GM12878 (cell line): ENCODE data around the gene LRIG3. TPM values are rescaled to one million over a fixed set of nuclear protein-coding genes. Genes with fewer than 3 reads are reported as not detected.

Experiments used
- ATAC-seq: fragments of 200-7000 bp; cut with Tn5 transposase; 3 replicates; pipeline ENCODE4 v1.9.1; 2020; ENCODE audit warnings: mild to moderate bottlenecking, moderate library complexity
- BruUV-seq: library from RNA; stranded (reverse); fragments of 400-500 nt; replicated peaks from 2 replicates; lab custom pipeline; 2021; lab: Mats Ljungman, UMichigan
- CTCF ChIA-PET: fragments of 300-600 bp; sonication (Branson Sonifier 250); formaldehyde crosslinking; extraction: SDS; loops from one replicate; lab custom pipeline; 2021; ENCODE audit warnings: inconsistent platforms; lab: Yijun Ruan, JAX
- POLR2A ChIA-PET: fragments of 350-600 bp; formaldehyde crosslinking; extraction: SDS; loops from one replicate; lab custom pipeline; 2021; ENCODE audit warnings: inconsistent platforms; lab: Charles Lee
- RAD21 ChIA-PET: fragments of 300-600 bp; sonication (Branson Sonifier 250); formaldehyde crosslinking; loops from one replicate; lab custom pipeline; 2023; ENCODE audit warnings: antibody characterized with exemption; ENCODE audit not compliant: unreplicated experiment; lab: Charles Lee
- SMC1A ChIA-PET: fragments of 300-600 bp; sonication (Branson Sonifier 250); formaldehyde crosslinking; loops from one replicate; lab custom pipeline; 2023; ENCODE audit not compliant: unreplicated experiment, uncharacterized antibody; lab: Charles Lee
- DNase-seq: peaks from one replicate; pipeline ENCODE4 v3.0.0-alpha.2; 2011; ENCODE audit warnings: low read depth, low spot score
- FAIRE-seq: peaks from 3 replicates; lab custom pipeline; 2011; peaks lifted over from hg19 to GRCh38; lab: Jason Lieb, UNC
- H2AFZ ChIP-seq: 2 replicates; pipeline ENCODE4 v1.6.0; 2011; ENCODE audit warnings: low read depth, low read length, control low read depth; ENCODE audit not compliant: control insufficient read depth
- H3K27ac ChIP-seq: 2 replicates; pipeline ENCODE4 v1.5.1; 2011; ENCODE audit warnings: control low read depth; ENCODE audit not compliant: control insufficient read depth, insufficient read depth
- H3K27me3 ChIP-seq, 2 experiments: replicated peaks in 1 of 2; 2 replicates each; pipeline versions ENCODE4 v1.6.0 to v1.6.1; 2011; ENCODE audit warnings: low read length in 1 of 2; ENCODE audit not compliant: control insufficient read depth in 2 of 2, insufficient read depth in 2 of 2
- H3K36me3 ChIP-seq, 2 experiments: 2 replicates each; pipeline ENCODE4 v1.5.1; 2011; ENCODE audit warnings: low read length in 1 of 2; ENCODE audit not compliant: control insufficient read depth in 2 of 2, insufficient read depth in 2 of 2
- H3K4me1 ChIP-seq: 2 replicates; pipeline ENCODE4 v1.6.1; 2011; ENCODE audit warnings: mild to moderate bottlenecking, low read length, moderate library complexity, mixed read lengths; ENCODE audit not compliant: control insufficient read depth, insufficient read depth
- H3K4me2 ChIP-seq: 2 replicates; pipeline ENCODE4 v1.6.0; 2011; ENCODE audit warnings: control low read depth; ENCODE audit not compliant: control insufficient read depth, insufficient read depth
- H3K4me3 ChIP-seq: fragments of 200-600 bp; sonication (generic); 2 replicates; pipeline ENCODE4 v1.5.1; 2016
- H3K79me2 ChIP-seq: 2 replicates; pipeline ENCODE4 v1.6.0; 2011; ENCODE audit warnings: low read length; ENCODE audit not compliant: control insufficient read depth, insufficient read depth
- H3K9ac ChIP-seq: 2 replicates; pipeline ENCODE4 v1.8.0; 2011; ENCODE audit warnings: low read length, control low read depth, mixed read lengths; ENCODE audit not compliant: control insufficient read depth, insufficient read depth
- H3K9me3 ChIP-seq: replicated peaks from 3 replicates; pipeline ENCODE4 v1.5.1; 2011; ENCODE audit warnings: mild to moderate bottlenecking, low read length; ENCODE audit not compliant: control insufficient read depth, insufficient read depth
- H4K20me1 ChIP-seq: 2 replicates; pipeline ENCODE4 v1.6.0; 2011; ENCODE audit not compliant: control insufficient read depth, insufficient read depth
- EP300 ChIP-seq, 2 experiments: fragments of 150-350 bp in 1 of 2; IDR thresholded peaks; 2 replicates each; pipeline ENCODE4 v1.6.1; 2011 to 2012; ENCODE audit warnings: low read depth in 2 of 2, low read length in 2 of 2, borderline replicate concordance in 1 of 2, improper control_type of control experiment in 1 of 2, inconsistent platforms in 1 of 2; ENCODE audit not compliant: control insufficient read depth in 1 of 2
- ETV6 ChIP-seq, 2 experiments: fragments of 450-650 bp in 1 of 2; IDR thresholded peaks in 1 of 2; conservative IDR thresholded peaks in 1 of 2; 2 replicates each; pipeline ENCODE4 v1.6.1; 2014; ENCODE audit warnings: antibody characterized with exemption in 1 of 2, borderline replicate concordance in 1 of 2, low read depth in 1 of 2, mild to moderate bottlenecking in 1 of 2, moderate library complexity in 1 of 2
- KDM1A ChIP-seq: fragments of 200-600 bp; sonication (generic); IDR thresholded peaks from 2 replicates; pipeline ENCODE4 v1.6.1; 2016; ENCODE audit warnings: borderline replicate concordance
- NBN ChIP-seq: fragments of 450-650 bp; IDR thresholded peaks from 2 replicates; pipeline ENCODE4 v1.6.1; 2016
- NR2F1 ChIP-seq: fragments of 450-650 bp; conservative IDR thresholded peaks from 2 replicates; pipeline ENCODE4 v1.6.1; 2017; ENCODE audit warnings: mild to moderate bottlenecking
- RBBP5 ChIP-seq: fragments of 200-600 bp; sonication (generic); conservative IDR thresholded peaks from 2 replicates; pipeline ENCODE4 v1.6.1; 2016
- STAT3 ChIP-seq: IDR thresholded peaks from 2 replicates; pipeline ENCODE4 v1.6.1; 2011; ENCODE audit warnings: low read depth, low read length, improper control_type of control experiment
- SUPT20H ChIP-seq: IDR thresholded peaks from 2 replicates; pipeline ENCODE4 v1.6.1; 2011; ENCODE audit warnings: low read depth, mild to moderate bottlenecking, low read length, moderate library complexity, borderline replicate concordance; ENCODE audit not compliant: control insufficient read depth
- WGBS: methylation state at CpG from one replicate; pipeline ENCODE4 v1.1.6; 2016; ENCODE audit warnings: low lambda C conversion rate; ENCODE audit not compliant: insufficient replicate concordance, insufficient coverage; ENCODE audit errors: missing lambda C conversion rate; 5-methylcytosine and 5-hydroxymethylcytosine counted together
- in situ Hi-C: fragments of 300-500 bp; cut with MboI; formaldehyde crosslinking; loops from 9 replicates; pipeline ENCODE4 v1.14.3; 2018; ENCODE audit warnings: mixed read lengths
- intact Hi-C: fragments of 100-400 bp; cut with micrococcal nuclease; formaldehyde crosslinking; loops from one replicate; pipeline ENCODE4 v1.14.2; 2022; ENCODE audit not compliant: unreplicated experiment
- polyA plus RNA-seq, 11 experiments: library from polyadenylated mRNA; depleted of rRNA in 4 of 11; unstranded in 6 of 11; stranded (reverse) in 5 of 11; fragments of >200 nt; fragmentation: Nextera tagmentation in 4 of 11; fragmentation: Illumina TruSeq in 1 of 11; extraction: Ambion mirVana in 4 of 11; extraction: Trizol in 1 of 11; gene quantifications; 1 replicate in 1 of 11; 2 replicates in 10 of 11; pipeline versions ENCODE4 v1.2.1 to v1.2.3, GENCODE V29; 2011 to 2016; ENCODE audit warnings: inconsistent platforms in 2 of 11, missing spikeins in 2 of 11, low read depth in 1 of 11
- total RNA-seq, 4 experiments: library from RNA; depleted of rRNA in 3 of 4; stranded (reverse); fragments of >200 nt in 3 of 4; fragmentation: Illumina TruSeq in 1 of 4; extraction: Trizol in 1 of 4; gene quantifications; 2 replicates each; pipeline versions ENCODE4 v1.2.1 to v1.2.3, GENCODE V29; 2013 to 2021
- TF ChIP-seq, protein P1 (sequence below): fragments of 150-350 bp; IDR thresholded peaks from 2 replicates; pipeline ENCODE4 v1.6.1; 2014; ENCODE audit warnings: mild to moderate bottlenecking, low read depth, low read length
- TF ChIP-seq, protein P2 (sequence below): fragments of 450-650 bp; IDR thresholded peaks from 2 replicates; pipeline ENCODE4 v1.6.1; 2018; ENCODE audit warnings: mild to moderate bottlenecking, low read depth, moderate library complexity; ENCODE audit not compliant: partially characterized antibody

LRIG3 gene
- total and polyA plus RNA-seq, 10 of the 15 experiments (the other 5 are each of a cell fraction or from before 2014, with no cell fraction given), result 0.95 to 8.5 (median 5.0) TPM

DNA sequence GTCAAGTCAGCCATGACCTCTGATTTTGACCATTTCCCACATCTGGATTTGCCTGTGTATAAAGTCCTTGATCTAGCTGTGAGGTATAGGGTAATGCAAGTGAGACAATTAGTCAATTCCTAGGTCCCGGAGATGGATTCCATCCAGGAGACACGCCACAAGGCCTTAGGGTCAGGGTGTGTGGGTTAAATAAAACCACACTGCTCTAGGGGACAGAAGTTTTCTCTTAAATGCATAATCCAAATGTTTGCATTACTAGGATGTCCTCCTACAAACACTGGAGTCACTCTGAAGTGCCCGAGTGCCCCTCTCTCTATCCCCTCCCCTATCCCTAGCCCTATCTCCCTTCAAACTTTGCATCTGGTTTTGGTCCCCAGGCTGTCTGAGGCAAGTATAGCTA, 26.8 kb downstream of the LRIG3 start (continued):
- no peak for TF ChIP-seq ETV6 (conservative IDR thresholded peaks at IDR 0.05 in 1 of 2, IDR thresholded peaks at IDR 0.05 in 1 of 2; ENCODE audit: borderline replicate concordance in 1 of 2, low read depth in 1 of 2)
- TF ChIP-seq RBBP5, result no peak

DNA sequence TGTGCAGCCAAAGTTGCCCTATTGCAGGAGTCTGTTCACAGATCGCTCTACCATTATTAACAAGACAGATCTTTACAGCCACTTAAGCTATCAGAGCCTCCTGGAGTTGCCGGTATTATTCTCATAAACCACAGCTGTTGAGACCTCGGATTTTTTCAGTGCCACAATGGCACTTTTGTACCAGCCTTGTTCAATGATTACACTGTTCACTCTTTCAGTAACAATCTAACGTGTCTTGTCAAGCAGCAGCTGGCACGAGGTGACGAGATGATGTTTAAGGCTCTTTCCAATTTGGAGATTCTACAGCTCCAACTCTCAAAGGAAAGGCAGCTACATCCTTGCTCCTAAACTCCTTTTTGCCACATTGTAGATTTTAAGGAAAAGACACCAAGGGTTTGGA, 30.7 kb downstream of the LRIG3 start:
- H3K4me1 ChIP-seq, result no peaks in the 10 kb centered on the region
- SMC1A ChIA-PET, result no interaction called here
- no peak for TF ChIP-seq STAT3
- TF ChIP-seq, all 136 proteins: peak for 0
- Histone ChIP-seq H3K36me3 (no peaks in the 10 kb centered on the region; a peak in 2 of 4 replicates), H4K20me1 (no peaks in the 10 kb centered on the region), H2AFZ (no peak overlapping the region), H3K9me3 (no peaks in the 10 kb centered on the region), H3K9ac (no peak overlapping the region), H3K4me3 (no peak overlapping the region), H3K27ac (no peak overlapping the region), H3K27me3 (no peaks in the 10 kb centered on the region), H3K79me2 (no peaks in the 10 kb centered on the region), H3K4me2 (no peak overlapping the region)
- FAIRE-seq, result no peak
- 48% methylated on average over 6 of the region's 6 CpGs for WGBS
- ChIA-PET CTCF (interaction anchor here (1.5 kb wide), 1 partner anchor 8 kb away, joined by 5 read pairs; no protein-coding TSS in a partner anchor), POLR2A (no interaction called here), RAD21 (no interaction called here)
- ATAC-seq, result no peak
- in situ Hi-C loops, result no loop called here
- intact Hi-C loops, result no loop called here
- no TSS peak for BruUV-seq
- no peak for DNase-seq

DNA sequence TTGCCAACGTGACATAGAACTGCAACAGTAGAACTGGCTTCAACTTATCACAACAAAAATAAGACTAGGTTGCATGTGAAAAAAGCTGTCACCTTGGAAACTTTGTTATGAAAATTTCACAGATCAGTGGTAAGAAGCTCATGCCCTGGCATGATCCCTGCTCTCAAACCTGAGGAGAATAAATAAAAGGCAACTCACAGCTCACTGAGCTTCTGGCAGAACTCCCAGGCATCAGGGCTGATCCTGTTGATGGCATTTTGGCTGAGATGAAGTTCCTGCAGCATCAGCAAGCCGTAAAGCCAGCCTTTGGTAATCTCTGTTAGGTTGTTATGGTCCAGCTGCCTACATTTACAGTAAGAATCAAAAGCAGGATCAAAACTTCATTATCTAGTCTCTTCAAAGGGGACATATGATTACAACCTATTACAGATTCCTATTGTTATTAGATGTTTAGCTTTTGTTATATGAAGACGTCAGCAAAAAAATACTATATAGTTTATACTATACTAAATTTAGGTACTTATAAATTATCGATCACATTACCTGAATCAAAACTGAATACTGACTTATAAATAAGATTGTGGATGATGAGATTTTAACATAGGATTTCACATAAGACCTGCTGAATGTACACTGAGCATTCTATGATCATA, 32.0 kb downstream of the LRIG3 start:
- WGBS, result 31% methylated on average over 4 of the region's 4 CpGs
- no TSS peak for BruUV-seq
- Histone ChIP-seq H3K79me2 (no peaks in the 10 kb centered on the region), H4K20me1 (no peaks in the 10 kb centered on the region), H3K4me3 (no peak overlapping the region), H3K36me3 (no peaks in the 10 kb centered on the region; a peak in 2 of 4 replicates), H3K9ac (no peak overlapping the region), H3K4me1 (no peaks in the 10 kb centered on the region), H3K27me3 (no peaks in the 10 kb centered on the region), H3K4me2 (no peak overlapping the region), H2AFZ (no peak overlapping the region; the same call in 1 of the 2 replicates), H3K9me3 (no peaks in the 10 kb centered on the region), H3K27ac (no peak overlapping the region)
- POLR2A ChIA-PET, result no interaction called here
- SMC1A ChIA-PET, result interaction anchor here (0.7 to 1.5 kb wide), 2 partner anchors 9 to 46 kb away, joined by 3 to 4 read pairs; no protein-coding TSS in a partner anchor
- in situ Hi-C loops, result no loop called here
- ATAC-seq (no peak), DNase-seq (no peak), FAIRE-seq (no peak)
- RAD21 ChIA-PET, result no interaction called here
- intact Hi-C loops, result no loop called here
- CTCF ChIA-PET, result interaction anchor here (0.6 to 1.5 kb wide), 5 partner anchors 9 to 263 kb away, joined by 3 to 5 read pairs (median 3); no protein-coding TSS in a partner anchor
- TF ChIP-seq SUPT20H, result no peak
- TF ChIP-seq EP300 (IDR thresholded peaks at IDR 0.05; ENCODE audit: borderline replicate concordance in 1 of 2, control insufficient read depth in 1 of 2, low read depth in 2 of 2, low read length in 2 of 2), result no peak
- TF ChIP-seq KDM1A, result no peak
- TF ChIP-seq, protein P1, sequence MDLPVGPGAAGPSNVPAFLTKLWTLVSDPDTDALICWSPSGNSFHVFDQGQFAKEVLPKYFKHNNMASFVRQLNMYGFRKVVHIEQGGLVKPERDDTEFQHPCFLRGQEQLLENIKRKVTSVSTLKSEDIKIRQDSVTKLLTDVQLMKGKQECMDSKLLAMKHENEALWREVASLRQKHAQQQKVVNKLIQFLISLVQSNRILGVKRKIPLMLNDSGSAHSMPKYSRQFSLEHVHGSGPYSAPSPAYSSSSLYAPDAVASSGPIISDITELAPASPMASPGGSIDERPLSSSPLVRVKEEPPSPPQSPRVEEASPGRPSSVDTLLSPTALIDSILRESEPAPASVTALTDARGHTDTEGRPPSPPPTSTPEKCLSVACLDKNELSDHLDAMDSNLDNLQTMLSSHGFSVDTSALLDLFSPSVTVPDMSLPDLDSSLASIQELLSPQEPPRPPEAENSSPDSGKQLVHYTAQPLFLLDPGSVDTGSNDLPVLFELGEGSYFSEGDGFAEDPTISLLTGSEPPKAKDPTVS, result no peak
- TF ChIP-seq NBN, result no peak
- TF ChIP-seq, protein P2, sequence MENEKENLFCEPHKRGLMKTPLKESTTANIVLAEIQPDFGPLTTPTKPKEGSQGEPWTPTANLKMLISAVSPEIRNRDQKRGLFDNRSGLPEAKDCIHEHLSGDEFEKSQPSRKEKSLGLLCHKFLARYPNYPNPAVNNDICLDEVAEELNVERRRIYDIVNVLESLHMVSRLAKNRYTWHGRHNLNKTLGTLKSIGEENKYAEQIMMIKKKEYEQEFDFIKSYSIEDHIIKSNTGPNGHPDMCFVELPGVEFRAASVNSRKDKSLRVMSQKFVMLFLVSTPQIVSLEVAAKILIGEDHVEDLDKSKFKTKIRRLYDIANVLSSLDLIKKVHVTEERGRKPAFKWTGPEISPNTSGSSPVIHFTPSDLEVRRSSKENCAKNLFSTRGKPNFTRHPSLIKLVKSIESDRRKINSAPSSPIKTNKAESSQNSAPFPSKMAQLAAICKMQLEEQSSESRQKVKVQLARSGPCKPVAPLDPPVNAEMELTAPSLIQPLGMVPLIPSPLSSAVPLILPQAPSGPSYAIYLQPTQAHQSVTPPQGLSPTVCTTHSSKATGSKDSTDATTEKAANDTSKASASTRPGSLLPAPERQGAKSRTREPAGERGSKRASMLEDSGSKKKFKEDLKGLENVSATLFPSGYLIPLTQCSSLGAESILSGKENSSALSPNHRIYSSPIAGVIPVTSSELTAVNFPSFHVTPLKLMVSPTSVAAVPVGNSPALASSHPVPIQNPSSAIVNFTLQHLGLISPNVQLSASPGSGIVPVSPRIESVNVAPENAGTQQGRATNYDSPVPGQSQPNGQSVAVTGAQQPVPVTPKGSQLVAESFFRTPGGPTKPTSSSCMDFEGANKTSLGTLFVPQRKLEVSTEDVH, result no peak
- no peak for TF ChIP-seq NR2F1
